Measurements from ENCODE around the gene FAM222B. TPM values are rescaled to one million over a fixed set of nuclear protein-coding genes. Genes with fewer than 3 reads are reported as not detected.
A peak's percentile ranks its signal among the peaks of the same experiment; 100 is the strongest.

The FAM222B gene
- total and polyA plus RNA-seq, 2 of the 4 experiments (the other 2 are of a cell fraction), result 2.5 to 10.8 TPM

GRCh38 chr17:28744104-28744971, 98.3 kb downstream of the FAM222B start:
- Histone ChIP-seq H2BK5ac (ENCODE audit: low read depth, low read length, poor library complexity, severe bottlenecking) (peak overlapping the region; percentile 96), H3K18ac (ENCODE audit: low read depth, low read length) (peak overlapping the region; percentile 62), H3K14ac (replicated peaks; ENCODE audit: low read depth, low read length) (peak overlapping the region; percentile 96), H3K4me1 (ENCODE audit: control insufficient read depth, insufficient read depth, low read length) (peaks cover 16% of the 10 kb centered on the region), H4K8ac (ENCODE audit: low read depth in 2 of 2, low read length in 2 of 2) (peak overlapping the region; percentile 83 to 97), H2AFZ (replicated peaks; ENCODE audit: low read length, poor library complexity) (peak overlapping the region; percentile 95), H2AK5ac (ENCODE audit: low read depth, low read length) (peak overlapping the region; percentile 97), H3K9ac (ENCODE audit: low read depth, low read length) (peak overlapping the region; percentile 99), H3K9me3 (ENCODE audit: control insufficient read depth, insufficient read depth, low read length) (no peaks in the 10 kb centered on the region), H3K4me3 (ENCODE audit: insufficient read depth, low read depth, low read length) (peak overlapping the region; percentile 100), H3K36me3 (ENCODE audit: control insufficient read depth, insufficient read depth, low read length) (peaks cover 32% of the 10 kb centered on the region), H3K4ac (ENCODE audit: low read depth, low read length) (peak overlapping the region; percentile 96), H2BK15ac (ENCODE audit: low read depth, low read length) (peak overlapping the region; percentile 64; the same call in 1 of the 3 replicates), H2BK20ac (ENCODE audit: low read depth, low read length) (no peak overlapping the region), H4K91ac (ENCODE audit: insufficient read depth, low read depth, low read length) (peak overlapping the region; percentile 91), H3K4me2 (ENCODE audit: low read depth, low read length) (peak overlapping the region; percentile 92), H2AK9ac (replicated peaks; ENCODE audit: low read depth, low read length, poor library complexity) (peak overlapping the region; percentile 100), H4K5ac (ENCODE audit: low read depth, low read length) (peak overlapping the region; percentile 81), H3K27me3 (ENCODE audit: control insufficient read depth, insufficient read depth, low read length) (no peaks in the 10 kb centered on the region), H2BK120ac (ENCODE audit: low read depth, low read length) (peak overlapping the region; percentile 28; the same call in 1 of the 2 replicates), H3K56ac (ENCODE audit: extremely low read depth, insufficient read depth, low read length) (peak overlapping the region; percentile 98), H3K9me1 (ENCODE audit: insufficient read depth, low read length) (peaks cover 17% of the 10 kb centered on the region; the same call in 1 of the 2 replicates), H3K23ac (ENCODE audit: low read depth, low read length) (peak overlapping the region; percentile 98), H3K27ac (ENCODE audit: insufficient read depth, low read length) (peak overlapping the region; percentile 99), H4K20me1 (ENCODE audit: insufficient read depth, low read length) (peaks cover 52% of the 10 kb centered on the region), H3K79me1 (ENCODE audit: low read depth in 1 of 2, low read length in 2 of 2) (peaks cover 5 to 51% of the 10 kb centered on the region in 2 experiments; a peak in 3 of 4 replicates)
- ATAC-seq (ENCODE audit: low read depth) (peak; percentile 9), DNase-seq (peak; percentile 41)
- 0% methylated on average over 3 of the region's 61 CpGs; no CpG with 5 or more reads in 1 of the 2 experiments for WGBS, 2 experiments (ENCODE audit: extremely low coverage in 2 of 2, insufficient read length in 1 of 2)
- ChIA-PET POLR2A (ENCODE audit: unreplicated experiment) (interaction anchor here (1.0 to 1.4 kb wide), 3 partner anchors 16 to 18 kb away, joined by 3 read pairs; partner anchors contain the start of genes NEK8 and TLCD1), CTCF (interaction anchor here (1.2 to 3.5 kb wide), 2 partner anchors 17 to 25 kb away, joined by 3 to 40 read pairs; partner anchors contain the start of genes NEK8, RPL23A and TLCD1)
- TSS peak; percentile 51 for BruUV-seq (replicated peaks)
- dilution Hi-C loops (cut with HindIII; ENCODE audit: low sequenced_read_pairs, unreplicated experiment), result no loop called here
- in situ Hi-C loops (cut with MboI; ENCODE audit: low sequenced_read_pairs), result no loop called here
- intact Hi-C loops (cut with micrococcal nuclease), result no loop called here
- TF ChIP-seq SMC3 (IDR thresholded peaks at IDR 0.05; ENCODE audit: low read depth, low read length) (no peak), MAZ (IDR thresholded peaks at IDR 0.05; ENCODE audit: borderline replicate concordance, low read depth, low read length) (peak; percentile 100), POLR2A (IDR thresholded peaks at IDR 0.05; ENCODE audit: low read depth, low read length) (no peak)

All from IMR-90 (cell line).